ENCODE measurements around the gene COL4A2. TPM values are rescaled to one million over a fixed set of nuclear protein-coding genes. Genes with fewer than 3 reads are reported as not detected.

COL4A2 gene
- total RNA-seq, 3 donors from 2014 or later (not counting 1 experiment from before 2014, with no cell fraction given) = not detected

- DNase-seq = no peak
- no peak for ATAC-seq
- Mint-ChIP-seq H3K27ac (no peak overlapping the region), H3K4me1 (no peaks in the 10 kb centered on the region), H3K9me3 (no peaks in the 10 kb centered on the region), H3K36me3 (no peaks in the 10 kb centered on the region), H3K27me3 (ENCODE audit: low read depth in 2 of 2) (peaks cover 10 to 17% of the 10 kb centered on the region in 2 donors), H3K4me3 (no peak overlapping the region)
- H3K9me3 ChIP-seq (ENCODE audit: control insufficient read depth, insufficient read depth, low read length) = no peaks in the 10 kb centered on the region
- peaks cover 2% of the 10 kb centered on the region for H3K27me3 ChIP-seq (ENCODE audit: control insufficient read depth, insufficient read depth, low read length)
- no peak overlapping the region for H3K4me3 ChIP-seq (ENCODE audit: low read length)
- no peak overlapping the region for H3K27ac ChIP-seq (ENCODE audit: low read length)
- no peaks in the 10 kb centered on the region for H3K4me1 ChIP-seq (ENCODE audit: control insufficient read depth, insufficient read depth, low read length)
- H3K36me3 ChIP-seq (ENCODE audit: control insufficient read depth, insufficient read depth, low read length) = no peaks in the 10 kb centered on the region
- intact Hi-C loops (cut with micrococcal nuclease) = no loop called here
- TF ChIP-seq CTCF (IDR thresholded peaks at IDR 0.05) = no peak
- 83% methylated on average over 15 of the region's 17 CpGs for WGBS (ENCODE audit: insufficient coverage)
These were observed 134.1 kb downstream of the COL4A2 start for GRCh38 chr13:110440946-110441731.

- no peaks in the 10 kb centered on the region for H3K9me3 Mint-ChIP-seq
- H3K36me3 Mint-ChIP-seq = no peaks in the 10 kb centered on the region
- no peak overlapping the region for H3K27ac ChIP-seq (ENCODE audit: low read length)
- no peaks in the 10 kb centered on the region for H3K4me1 Mint-ChIP-seq
- intact Hi-C loops (cut with micrococcal nuclease) = no loop called here
- peaks cover 10 to 14% of the 10 kb centered on the region in 2 donors for H3K27me3 Mint-ChIP-seq (ENCODE audit: low read depth in 2 of 2)
- WGBS (ENCODE audit: insufficient coverage) = 79% methylated on average over 10 of the region's 10 CpGs
- H3K4me3 Mint-ChIP-seq = no peak overlapping the region
- H3K36me3 ChIP-seq (ENCODE audit: control insufficient read depth, insufficient read depth, low read length) = no peaks in the 10 kb centered on the region
- no peak for ATAC-seq
- peaks cover 2% of the 10 kb centered on the region for H3K27me3 ChIP-seq (ENCODE audit: control insufficient read depth, insufficient read depth, low read length)
- no peak for TF ChIP-seq CTCF (IDR thresholded peaks at IDR 0.05)
- H3K27ac Mint-ChIP-seq = no peak overlapping the region
- no peaks in the 10 kb centered on the region for H3K9me3 ChIP-seq (ENCODE audit: control insufficient read depth, insufficient read depth, low read length)
- H3K4me3 ChIP-seq (ENCODE audit: low read length) = no peak overlapping the region
- H3K4me1 ChIP-seq (ENCODE audit: control insufficient read depth, insufficient read depth, low read length) = no peaks in the 10 kb centered on the region
- no peak for DNase-seq
These were observed 136.0 kb downstream of the COL4A2 start for GRCh38 chr13:110442930-110443621.

GRCh38 chr13:110443622-110444225 lies 136.6 kb downstream of the COL4A2 start:
- intact Hi-C loops (cut with micrococcal nuclease) = no loop called here
- Mint-ChIP-seq H3K4me1 (no peaks in the 10 kb centered on the region), H3K27me3 (ENCODE audit: low read depth in 2 of 2) (peaks cover 10 to 14% of the 10 kb centered on the region in 2 donors), H3K36me3 (no peaks in the 10 kb centered on the region), H3K4me3 (no peak overlapping the region), H3K27ac (no peak overlapping the region), H3K9me3 (no peaks in the 10 kb centered on the region)
- Histone ChIP-seq H3K27ac (ENCODE audit: low read length) (no peak overlapping the region), H3K27me3 (ENCODE audit: control insufficient read depth, insufficient read depth, low read length) (peaks cover 2% of the 10 kb centered on the region), H3K36me3 (ENCODE audit: control insufficient read depth, insufficient read depth, low read length) (no peaks in the 10 kb centered on the region), H3K4me1 (ENCODE audit: control insufficient read depth, insufficient read depth, low read length) (no peaks in the 10 kb centered on the region), H3K9me3 (ENCODE audit: control insufficient read depth, insufficient read depth, low read length) (no peaks in the 10 kb centered on the region), H3K4me3 (ENCODE audit: low read length) (no peak overlapping the region)
- DNase-seq (no peak), ATAC-seq (no peak)
- 83% methylated on average over 12 of the region's 12 CpGs for WGBS (ENCODE audit: insufficient coverage)
- no peak for TF ChIP-seq CTCF (IDR thresholded peaks at IDR 0.05)

Data from natural killer cell (primary cell).